Endothelial cell of umbilical vein (primary cell): Measurements from ENCODE around the gene JCHAIN. TPM values are rescaled to one million over a fixed set of nuclear protein-coding genes. Genes with fewer than 3 reads are reported as not detected.

Experiments used
- BruUV-seq: library from RNA; stranded (reverse); fragments of 400-500 nt; replicated peaks from 2 replicates; lab custom pipeline; 2021; lab: Mats Ljungman, UMichigan
- CTCF ChIA-PET: fragments of 300-600, 350-600 bp; sonication (Branson Sonifier 250); formaldehyde crosslinking; loops from one replicate; lab custom pipeline; 2021; ENCODE audit warnings: antibody characterized with exemption, inconsistent platforms; lab: Charles Lee
- POLR2A ChIA-PET: fragments of 300-600, 350-600 bp; sonication (Branson Sonifier 250); formaldehyde crosslinking; loops from one replicate; lab custom pipeline; 2021; ENCODE audit warnings: antibody characterized with exemption, inconsistent platforms; lab: Charles Lee
- DNase-seq: peaks from one replicate; pipeline ENCODE4 v3.0.0-alpha.2; 2011; ENCODE audit warnings: low read depth, low spot score
- FAIRE-seq: peaks from 2 replicates; lab custom pipeline; 2011; peaks lifted over from hg19 to GRCh38; lab: Jason Lieb, UNC
- H2AFZ ChIP-seq: 2 replicates; pipeline ENCODE4 v1.6.0; 2012; ENCODE audit warnings: low read depth, low read length, control low read depth, inconsistent platforms
- H3K27ac ChIP-seq: 2 replicates; pipeline ENCODE4 v1.5.1; 2011; ENCODE audit warnings: low read depth, mild to moderate bottlenecking, control low read depth, low read length, moderate library complexity; ENCODE audit not compliant: insufficient read depth
- H3K27me3 ChIP-seq, 2 experiments: 2 replicates each; pipeline versions ENCODE4 v1.6.0 to v1.6.1; 2011; ENCODE audit warnings: low read length in 2 of 2, mixed read lengths in 1 of 2; ENCODE audit not compliant: control insufficient read depth in 2 of 2, insufficient read depth in 2 of 2
- H3K36me3 ChIP-seq, 2 experiments: 2 replicates in 1 of 2; 3 replicates in 1 of 2; pipeline ENCODE4 v1.5.1; 2011; ENCODE audit warnings: low read length in 2 of 2, mild to moderate bottlenecking in 1 of 2, moderate library complexity in 1 of 2; ENCODE audit not compliant: control insufficient read depth in 2 of 2, insufficient read depth in 2 of 2; ENCODE audit errors: extremely low read depth in 1 of 2
- H3K4me1 ChIP-seq: 3 replicates; pipeline ENCODE4 v1.5.1; 2011; ENCODE audit warnings: mild to moderate bottlenecking, low read length; ENCODE audit not compliant: control insufficient read depth, insufficient read depth; ENCODE audit errors: extremely low read depth
- H3K4me2 ChIP-seq: 2 replicates; pipeline ENCODE4 v1.6.1; 2011; ENCODE audit warnings: low read length, control low read depth, mixed read lengths; ENCODE audit not compliant: insufficient read depth
- H3K4me3 ChIP-seq, 3 experiments: fragments of 200-600 bp in 1 of 3; sonication (generic), shearing (Covaris generic) in 1 of 3; replicated peaks in 1 of 3; 2 replicates each; pipeline ENCODE4 v1.5.1; 2011 to 2016; ENCODE audit warnings: control low read depth in 3 of 3, low read length in 3 of 3, mild to moderate bottlenecking in 2 of 3, inconsistent platforms in 1 of 3, low read depth in 1 of 3, moderate library complexity in 1 of 3; ENCODE audit not compliant: insufficient read depth in 1 of 3
- H3K79me2 ChIP-seq: 2 replicates; pipeline ENCODE4 v1.6.0; 2012; ENCODE audit warnings: low read length, inconsistent platforms; ENCODE audit not compliant: control insufficient read depth, insufficient read depth
- H3K9ac ChIP-seq: replicated peaks from 2 replicates; pipeline ENCODE3; 2011; ENCODE audit warnings: low read length, control low read depth; ENCODE audit not compliant: insufficient read depth; ENCODE audit errors: extremely low read depth
- H3K9me1 ChIP-seq: replicated peaks from 3 replicates; pipeline ENCODE4 v1.6.0; 2011; ENCODE audit warnings: mild to moderate bottlenecking, low read length; ENCODE audit not compliant: control insufficient read depth, insufficient read depth; ENCODE audit errors: extremely low read depth
- H3K9me3 ChIP-seq: replicated peaks from 2 replicates; pipeline ENCODE4 v1.5.1; 2012; ENCODE audit warnings: low read length, inconsistent platforms; ENCODE audit not compliant: control insufficient read depth, insufficient read depth
- H4K20me1 ChIP-seq: replicated peaks from 2 replicates; pipeline ENCODE3; 2011; ENCODE audit warnings: mild to moderate bottlenecking, low read length; ENCODE audit not compliant: control insufficient read depth, insufficient read depth; ENCODE audit errors: extremely low read depth
- EZH2 ChIP-seq: IDR thresholded peaks from 2 replicates; pipeline ENCODE4 v1.6.1; 2012; ENCODE audit warnings: borderline replicate concordance, low read depth, mild to moderate bottlenecking, moderate library complexity, low read length, inconsistent platforms; ENCODE audit not compliant: severe bottlenecking
- FOS ChIP-seq: IDR thresholded peaks from 2 replicates; pipeline ENCODE4 v1.6.1; 2011; ENCODE audit warnings: mild to moderate bottlenecking, low read length, moderate library complexity, borderline replicate concordance; ENCODE audit not compliant: insufficient read depth
- GATA2 ChIP-seq: IDR thresholded peaks from 2 replicates; pipeline ENCODE4 v1.7.0; 2011; ENCODE audit warnings: low read depth, mild to moderate bottlenecking, moderate library complexity, mixed read lengths, low read length; ENCODE audit not compliant: insufficient read length, insufficient read depth
- JUN ChIP-seq: IDR thresholded peaks from 2 replicates; pipeline ENCODE4 v1.6.1; 2011; ENCODE audit warnings: borderline replicate concordance, low read depth; ENCODE audit not compliant: insufficient read length, insufficient read depth
- MYC ChIP-seq: IDR thresholded peaks from one replicate; pipeline ENCODE4 v1.6.1; 2011; ENCODE audit warnings: mild to moderate bottlenecking, low read depth, low read length
- POLR2A ChIP-seq: IDR thresholded peaks from 2 replicates; pipeline ENCODE4 v1.6.1; 2012; ENCODE audit warnings: low read depth, mild to moderate bottlenecking, control low read depth, low read length
- POLR2AphosphoS5 ChIP-seq: IDR thresholded peaks from 2 replicates; pipeline ENCODE4 v1.6.1; 2012; ENCODE audit warnings: low read depth, mild to moderate bottlenecking, control low read depth, low read length, moderate library complexity; ENCODE audit not compliant: insufficient read depth
- dilution Hi-C: fragments of 300-500 bp; cut with MboI; formaldehyde crosslinking; loops from one replicate; pipeline ENCODE4 v1.15.0; 2019; ENCODE audit warnings: low sequenced_read_pairs; ENCODE audit not compliant: extremely low pct_ligation_motif_present
- intact Hi-C: fragments of 100-400 bp; cut with micrococcal nuclease; formaldehyde crosslinking; loops from one replicate; pipeline ENCODE4 v1.10.0; 2022
- polyA plus RNA-seq, 4 experiments: library from polyadenylated mRNA; depleted of rRNA in 3 of 4; stranded (reverse) in 3 of 4; unstranded in 1 of 4; fragments of >200 nt; gene quantifications; 2 replicates each; pipeline versions ENCODE4 v1.2.1 to v1.2.3, GENCODE V29; 2011 to 2012; ENCODE audit warnings: missing spikeins in 1 of 4
- total RNA-seq: library from RNA; stranded (reverse); gene quantifications from 2 replicates; pipeline ENCODE4 v1.2.3, GENCODE V29; 2021
- TF ChIP-seq, protein P1 (sequence below), 2 donors: IDR thresholded peaks; 1 replicate in 1 of 2; 2 replicates in 1 of 2; pipeline ENCODE4 v1.5.1; 2011; ENCODE audit warnings: low read length in 2 of 2, mild to moderate bottlenecking in 2 of 2, moderate library complexity in 2 of 2, control low read depth in 1 of 2, inconsistent platforms in 1 of 2, low read depth in 1 of 2; ENCODE audit not compliant: insufficient read depth in 1 of 2; ENCODE audit errors: extremely low read depth in 1 of 2
- TF ChIP-seq, protein P2 (sequence below): IDR thresholded peaks from 2 replicates; pipeline ENCODE4 v1.6.1; 2011; ENCODE audit not compliant: insufficient read depth, insufficient read length

JCHAIN gene
- total and polyA plus RNA-seq, 2 donors (not counting 3 experiments of a cell fraction or from before 2014, with no cell fraction given), result not detected

DNA sequence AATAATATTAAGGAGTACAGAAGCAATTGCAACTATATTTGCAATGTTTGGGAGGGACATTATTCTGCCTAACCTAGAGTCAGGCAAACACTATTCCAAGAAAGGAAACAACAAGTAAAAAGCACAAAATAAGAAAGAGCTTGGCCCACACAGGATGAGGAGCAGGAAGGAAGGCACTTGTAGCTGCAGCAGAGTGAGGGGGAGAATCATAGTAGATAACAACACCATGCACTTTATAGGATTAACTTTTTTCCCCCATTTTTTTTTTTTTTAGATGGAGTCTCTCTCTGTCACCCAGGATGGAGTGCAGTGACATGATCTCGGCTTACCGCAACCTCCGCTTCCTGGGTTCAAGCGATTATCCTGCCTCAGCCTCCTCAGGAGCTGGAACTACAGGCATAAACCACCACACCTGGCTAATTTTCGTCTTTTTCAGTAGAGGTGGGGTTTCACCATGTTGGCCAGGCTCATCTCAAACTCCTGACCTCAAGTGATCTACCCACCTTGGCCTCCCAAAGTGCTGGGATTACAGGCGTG, 10.3 kb upstream of the JCHAIN start:
- H3K79me2 ChIP-seq, result no peaks in the 10 kb centered on the region
- H3K4me2 ChIP-seq, result no peak overlapping the region
- FAIRE-seq (no peak), DNase-seq (no peak)
- CTCF ChIA-PET, result interaction anchor here (0.8 to 1.2 kb wide), 3 partner anchors 11 to 333 kb away, joined by 3 to 4 read pairs (median 3); no protein-coding TSS in a partner anchor
- no TSS peak for BruUV-seq
- no peaks in the 10 kb centered on the region for H3K9me1 ChIP-seq
- intact Hi-C loops, result no loop called here
- H3K36me3 ChIP-seq, result no peaks in the 10 kb centered on the region
- no peak overlapping the region for H3K9ac ChIP-seq
- POLR2A ChIA-PET, result no interaction called here
- no peaks in the 10 kb centered on the region for H3K4me1 ChIP-seq
- H4K20me1 ChIP-seq, result no peaks in the 10 kb centered on the region
- no peaks in the 10 kb centered on the region for H3K9me3 ChIP-seq
- no peak for TF ChIP-seq FOS
- TF ChIP-seq MYC, result no peak
- no peak for TF ChIP-seq GATA2
- TF ChIP-seq, protein P1, sequence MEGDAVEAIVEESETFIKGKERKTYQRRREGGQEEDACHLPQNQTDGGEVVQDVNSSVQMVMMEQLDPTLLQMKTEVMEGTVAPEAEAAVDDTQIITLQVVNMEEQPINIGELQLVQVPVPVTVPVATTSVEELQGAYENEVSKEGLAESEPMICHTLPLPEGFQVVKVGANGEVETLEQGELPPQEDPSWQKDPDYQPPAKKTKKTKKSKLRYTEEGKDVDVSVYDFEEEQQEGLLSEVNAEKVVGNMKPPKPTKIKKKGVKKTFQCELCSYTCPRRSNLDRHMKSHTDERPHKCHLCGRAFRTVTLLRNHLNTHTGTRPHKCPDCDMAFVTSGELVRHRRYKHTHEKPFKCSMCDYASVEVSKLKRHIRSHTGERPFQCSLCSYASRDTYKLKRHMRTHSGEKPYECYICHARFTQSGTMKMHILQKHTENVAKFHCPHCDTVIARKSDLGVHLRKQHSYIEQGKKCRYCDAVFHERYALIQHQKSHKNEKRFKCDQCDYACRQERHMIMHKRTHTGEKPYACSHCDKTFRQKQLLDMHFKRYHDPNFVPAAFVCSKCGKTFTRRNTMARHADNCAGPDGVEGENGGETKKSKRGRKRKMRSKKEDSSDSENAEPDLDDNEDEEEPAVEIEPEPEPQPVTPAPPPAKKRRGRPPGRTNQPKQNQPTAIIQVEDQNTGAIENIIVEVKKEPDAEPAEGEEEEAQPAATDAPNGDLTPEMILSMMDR (IDR thresholded peaks at IDR 0.05; ENCODE audit: extremely low read depth in 1 of 2, insufficient read depth in 1 of 2, low read depth in 1 of 2, low read length in 2 of 2), result no peak
- TF ChIP-seq, protein P2, sequence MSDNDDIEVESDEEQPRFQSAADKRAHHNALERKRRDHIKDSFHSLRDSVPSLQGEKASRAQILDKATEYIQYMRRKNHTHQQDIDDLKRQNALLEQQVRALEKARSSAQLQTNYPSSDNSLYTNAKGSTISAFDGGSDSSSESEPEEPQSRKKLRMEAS, result no peak
- TF ChIP-seq POLR2AphosphoS5, result no peak
- no peak for TF ChIP-seq JUN
- TF ChIP-seq EZH2, result no peak
- no peak for TF ChIP-seq POLR2A
- dilution Hi-C loops, result no loop called here
- H3K4me3 ChIP-seq, result no peak overlapping the region
- no peak overlapping the region for H3K27ac ChIP-seq
- H2AFZ ChIP-seq, result no peak overlapping the region
- H3K27me3 ChIP-seq, result peaks cover 0 to 2% of the 10 kb centered on the region in 2 experiments
